22Rv1 (cell line): ENCODE measurements around the gene BCR.

Experiments used
- H3K27ac ChIP-seq: fragments of 450-650 bp; 2 replicates; pipeline ENCODE4 v1.5.1; 2017
- ZFX ChIP-seq: fragments of 450-650 bp; IDR thresholded peaks from 2 replicates; pipeline ENCODE4 v1.6.1; 2017; ENCODE audit warnings: antibody characterized with exemption, borderline replicate concordance
- TF ChIP-seq, protein P1 (sequence below): fragments of 450-650 bp; IDR thresholded peaks from 2 replicates; pipeline ENCODE4 v1.5.1; 2017; ENCODE audit warnings: mild to moderate bottlenecking

Gene BCR

DNA sequence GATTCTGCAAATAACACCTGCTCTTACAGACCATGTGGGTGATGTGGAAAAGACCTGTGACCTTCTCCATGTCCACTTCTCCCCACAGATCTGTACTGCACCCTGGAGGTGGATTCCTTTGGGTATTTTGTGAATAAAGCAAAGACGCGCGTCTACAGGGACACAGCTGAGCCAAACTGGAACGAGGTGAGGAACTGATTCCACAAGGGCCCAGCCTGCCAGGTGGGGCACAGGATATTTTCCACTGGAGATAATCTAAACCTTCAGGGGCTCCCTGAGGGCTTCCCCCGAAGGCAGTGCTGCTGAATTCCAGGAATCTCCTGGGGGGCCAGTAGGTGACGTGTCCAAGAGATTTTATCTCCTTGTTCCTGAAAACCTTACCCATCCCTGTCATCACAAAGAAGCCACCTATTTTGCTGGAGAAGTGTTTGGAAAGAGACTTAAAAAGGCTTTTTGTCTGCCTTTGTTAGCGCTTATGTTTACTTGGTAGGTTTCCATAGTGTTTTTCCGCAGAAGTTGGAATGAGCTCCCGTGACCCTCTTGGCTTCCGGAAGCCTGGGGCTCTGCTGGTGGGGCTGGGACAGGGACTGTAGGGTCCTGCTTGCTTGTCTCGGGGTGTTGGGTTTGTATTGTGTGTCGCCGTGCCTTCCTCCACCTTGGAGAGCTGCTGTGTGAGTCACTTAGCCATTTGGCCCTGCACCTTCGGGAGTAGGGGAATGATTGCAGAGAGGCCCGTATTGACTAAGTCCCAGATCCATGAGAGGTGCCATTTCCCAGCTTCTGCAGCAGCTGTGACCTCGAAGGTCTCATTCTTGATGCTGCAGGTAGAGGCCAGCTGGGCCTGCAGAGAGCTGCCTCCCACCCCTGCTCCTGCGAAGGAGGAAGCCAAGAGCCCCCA lies 112.4 kb downstream of the BCR start:
- H3K27ac ChIP-seq, result no peak overlapping the region
- no peak for TF ChIP-seq ZFX
- TF ChIP-seq, protein P1, sequence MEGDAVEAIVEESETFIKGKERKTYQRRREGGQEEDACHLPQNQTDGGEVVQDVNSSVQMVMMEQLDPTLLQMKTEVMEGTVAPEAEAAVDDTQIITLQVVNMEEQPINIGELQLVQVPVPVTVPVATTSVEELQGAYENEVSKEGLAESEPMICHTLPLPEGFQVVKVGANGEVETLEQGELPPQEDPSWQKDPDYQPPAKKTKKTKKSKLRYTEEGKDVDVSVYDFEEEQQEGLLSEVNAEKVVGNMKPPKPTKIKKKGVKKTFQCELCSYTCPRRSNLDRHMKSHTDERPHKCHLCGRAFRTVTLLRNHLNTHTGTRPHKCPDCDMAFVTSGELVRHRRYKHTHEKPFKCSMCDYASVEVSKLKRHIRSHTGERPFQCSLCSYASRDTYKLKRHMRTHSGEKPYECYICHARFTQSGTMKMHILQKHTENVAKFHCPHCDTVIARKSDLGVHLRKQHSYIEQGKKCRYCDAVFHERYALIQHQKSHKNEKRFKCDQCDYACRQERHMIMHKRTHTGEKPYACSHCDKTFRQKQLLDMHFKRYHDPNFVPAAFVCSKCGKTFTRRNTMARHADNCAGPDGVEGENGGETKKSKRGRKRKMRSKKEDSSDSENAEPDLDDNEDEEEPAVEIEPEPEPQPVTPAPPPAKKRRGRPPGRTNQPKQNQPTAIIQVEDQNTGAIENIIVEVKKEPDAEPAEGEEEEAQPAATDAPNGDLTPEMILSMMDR, result no peak

DNA sequence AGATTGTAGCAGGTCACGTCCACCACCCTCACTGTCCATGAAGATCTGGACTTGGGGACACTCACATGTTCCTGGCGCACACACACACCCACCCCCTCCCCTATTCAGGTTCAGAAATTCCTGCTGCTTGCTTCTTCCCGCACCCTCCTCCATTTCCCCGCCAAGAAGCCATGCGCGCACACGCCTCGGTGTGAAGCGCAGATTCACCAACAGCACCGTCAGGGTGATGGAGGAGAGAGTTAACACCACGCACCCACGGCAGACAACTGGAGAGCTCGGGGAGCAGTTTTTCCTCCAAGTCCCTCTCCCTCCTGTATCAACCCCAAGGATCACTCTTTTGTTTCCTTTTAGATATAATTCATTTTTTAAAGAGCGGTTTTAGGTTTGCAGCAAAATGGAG lies 113.4 kb downstream of the BCR start:
- no peak overlapping the region for H3K27ac ChIP-seq
- TF ChIP-seq ZFX, result no peak
- TF ChIP-seq, protein P1, result no peak

DNA sequence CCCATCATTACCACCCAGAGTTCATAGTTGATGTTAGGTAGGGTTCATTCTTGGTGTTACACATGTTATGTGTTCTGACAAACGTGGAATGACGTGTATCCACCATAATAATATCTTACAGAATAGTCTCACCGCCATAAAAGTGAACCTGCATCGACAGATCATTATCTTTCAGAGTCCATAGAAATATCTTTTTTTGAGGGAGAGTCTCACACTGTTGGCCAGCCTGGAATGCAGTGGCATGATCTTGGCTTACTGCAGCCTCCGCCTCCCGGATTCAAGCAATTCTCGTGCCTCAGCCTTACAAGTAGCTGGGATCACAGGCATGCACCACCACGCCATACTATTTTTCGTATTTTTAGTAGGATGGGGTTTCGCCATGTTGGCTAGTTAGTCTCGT lies 113.9 kb downstream of the BCR start:
- no peak overlapping the region for H3K27ac ChIP-seq
- TF ChIP-seq ZFX, result no peak
- TF ChIP-seq, protein P1, result no peak

DNA sequence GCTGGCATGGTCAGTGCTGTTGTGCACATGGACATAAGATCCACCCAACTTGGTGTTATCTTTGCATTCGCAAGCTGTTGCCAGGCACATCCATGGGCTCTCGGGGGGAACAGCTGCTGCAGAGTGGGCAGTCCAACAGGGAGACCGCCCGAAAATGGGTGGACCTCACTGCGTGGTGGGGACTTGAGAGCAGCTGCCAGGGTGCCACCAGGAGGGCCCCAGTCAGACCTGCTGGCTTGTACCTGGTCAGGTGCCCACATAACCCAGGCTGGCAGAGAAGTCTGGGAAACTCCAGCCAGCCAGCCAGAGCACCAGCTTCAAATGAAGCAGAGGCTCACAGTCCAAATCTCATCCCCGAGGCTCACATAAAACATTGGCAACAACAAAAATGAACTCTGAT lies 120.2 kb downstream of the BCR start:
- TF ChIP-seq, protein P1, result no peak
- no peak for TF ChIP-seq ZFX
- H3K27ac ChIP-seq, result no peak overlapping the region

DNA sequence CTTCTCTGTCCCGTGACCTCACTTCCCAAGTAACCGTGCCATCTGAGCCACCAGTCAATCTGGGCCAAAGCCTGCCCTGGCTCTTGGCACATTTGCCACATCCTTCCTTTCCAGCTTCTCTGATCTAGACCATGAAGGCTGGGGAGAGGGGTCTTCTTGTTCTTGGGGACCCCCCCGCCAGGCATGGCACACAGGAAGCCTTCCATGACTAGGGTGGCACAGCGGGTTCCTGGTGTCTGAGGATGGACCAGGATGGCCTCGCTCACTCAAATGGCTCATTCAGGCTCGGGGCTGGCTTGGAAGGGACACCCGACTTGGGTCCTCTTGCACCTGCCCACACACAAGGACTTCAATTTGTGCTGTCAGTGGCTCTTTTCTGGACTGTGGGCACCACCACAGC lies 121.3 kb downstream of the BCR start:
- no peak overlapping the region for H3K27ac ChIP-seq
- TF ChIP-seq ZFX, result no peak
- TF ChIP-seq, protein P1, result no peak

DNA sequence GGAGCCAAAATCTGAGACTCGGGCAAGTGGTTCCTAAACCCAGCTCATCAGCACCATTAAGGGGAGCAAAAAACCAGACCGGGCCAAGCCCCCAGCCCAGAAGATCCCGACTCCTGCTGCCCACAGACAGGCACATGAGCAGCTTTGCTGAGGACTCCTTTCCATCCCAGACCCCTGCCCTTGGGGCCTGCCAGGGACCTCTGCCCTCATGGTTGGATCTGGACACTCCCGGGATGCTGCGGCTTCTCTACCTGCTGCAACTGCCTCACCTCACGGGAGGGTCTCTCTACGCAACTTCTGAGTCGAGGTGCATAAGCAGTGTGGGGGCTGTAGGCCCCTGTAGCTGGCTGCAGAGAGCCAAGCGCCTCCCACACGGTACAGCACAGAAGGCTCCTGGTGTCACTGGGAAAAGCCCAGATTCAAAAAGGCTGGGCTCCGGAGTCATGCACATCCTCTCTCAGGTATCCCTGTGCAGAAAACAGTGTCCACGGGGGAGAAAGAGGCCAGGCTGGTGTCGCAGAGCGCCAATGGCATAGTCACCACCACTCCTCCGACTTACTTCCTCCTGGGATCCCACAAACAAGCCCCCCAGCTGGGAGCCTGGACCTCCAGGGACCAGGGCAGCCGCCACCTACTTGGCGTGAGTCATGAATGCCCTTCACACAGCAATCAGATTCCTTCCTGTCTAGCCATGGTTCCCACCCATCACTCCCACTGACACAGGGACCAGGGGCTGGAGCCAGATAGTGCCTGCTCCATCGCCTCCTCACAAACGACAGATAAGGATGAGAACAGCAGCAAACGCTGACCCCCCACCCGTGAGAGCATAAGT lies 122.1 kb downstream of the BCR start:
- H3K27ac ChIP-seq, result no peak overlapping the region
- TF ChIP-seq ZFX, result no peak
- TF ChIP-seq, protein P1, result no peak

DNA sequence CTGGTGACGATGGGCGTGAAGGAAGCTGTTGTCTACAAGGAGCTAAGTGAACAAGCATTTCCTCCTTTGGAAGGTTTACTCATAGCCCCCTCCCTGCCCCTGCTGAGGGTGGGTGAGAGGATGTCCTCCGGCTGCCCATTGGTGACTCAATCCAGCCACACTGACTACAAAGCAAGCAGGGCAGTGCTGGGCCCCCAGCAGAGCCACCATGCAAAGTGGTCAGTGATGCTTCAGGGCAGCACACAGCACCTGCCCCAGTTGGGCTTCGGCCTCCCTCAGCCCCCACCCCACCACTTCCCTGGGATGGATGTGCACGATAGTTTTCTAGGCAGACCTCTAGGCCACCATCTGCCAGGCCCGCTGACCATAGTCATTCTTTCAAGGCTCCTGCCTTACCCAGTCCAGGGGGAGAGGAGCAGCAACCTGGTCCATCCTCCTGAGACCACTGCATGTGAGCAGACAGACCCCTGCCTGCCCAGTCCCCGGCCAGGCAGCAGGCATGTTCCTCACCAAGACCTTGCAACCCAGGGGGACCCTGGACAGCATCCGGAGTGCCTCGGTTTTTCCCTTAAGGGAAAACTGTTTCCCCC lies 125.1 kb downstream of the BCR start:
- TF ChIP-seq ZFX, result no peak
- TF ChIP-seq, protein P1, result no peak
- no peak overlapping the region for H3K27ac ChIP-seq
